DND-41 (cell line): Measurements from ENCODE around the gene NUDT3.

Experiments used
- EZH2 ChIP-seq: IDR thresholded peaks from 3 replicates; pipeline ENCODE4 v1.6.1; 2012; ENCODE audit warnings: borderline replicate concordance, low read depth, mild to moderate bottlenecking, moderate library complexity, low read length, inconsistent platforms; ENCODE audit not compliant: severe bottlenecking
- TF ChIP-seq, protein P1 (sequence below): IDR thresholded peaks from 2 replicates; pipeline ENCODE4 v1.5.1; 2012; ENCODE audit warnings: borderline replicate concordance, low read length, moderate library complexity, mild to moderate bottlenecking; ENCODE audit not compliant: poor library complexity, severe bottlenecking; ENCODE audit errors: extremely low read depth

- TF ChIP-seq, protein P1, sequence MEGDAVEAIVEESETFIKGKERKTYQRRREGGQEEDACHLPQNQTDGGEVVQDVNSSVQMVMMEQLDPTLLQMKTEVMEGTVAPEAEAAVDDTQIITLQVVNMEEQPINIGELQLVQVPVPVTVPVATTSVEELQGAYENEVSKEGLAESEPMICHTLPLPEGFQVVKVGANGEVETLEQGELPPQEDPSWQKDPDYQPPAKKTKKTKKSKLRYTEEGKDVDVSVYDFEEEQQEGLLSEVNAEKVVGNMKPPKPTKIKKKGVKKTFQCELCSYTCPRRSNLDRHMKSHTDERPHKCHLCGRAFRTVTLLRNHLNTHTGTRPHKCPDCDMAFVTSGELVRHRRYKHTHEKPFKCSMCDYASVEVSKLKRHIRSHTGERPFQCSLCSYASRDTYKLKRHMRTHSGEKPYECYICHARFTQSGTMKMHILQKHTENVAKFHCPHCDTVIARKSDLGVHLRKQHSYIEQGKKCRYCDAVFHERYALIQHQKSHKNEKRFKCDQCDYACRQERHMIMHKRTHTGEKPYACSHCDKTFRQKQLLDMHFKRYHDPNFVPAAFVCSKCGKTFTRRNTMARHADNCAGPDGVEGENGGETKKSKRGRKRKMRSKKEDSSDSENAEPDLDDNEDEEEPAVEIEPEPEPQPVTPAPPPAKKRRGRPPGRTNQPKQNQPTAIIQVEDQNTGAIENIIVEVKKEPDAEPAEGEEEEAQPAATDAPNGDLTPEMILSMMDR, result no peak
- TF ChIP-seq EZH2, result no peak
Observed at GRCh38 chr6:34424200-34425131, 32.0 kb upstream of the NUDT3 start.
